GM12878 (cell line): Measurements from ENCODE around the gene HMGCLL1.

Source experiments
- RBBP5 ChIP-seq: fragments of 200-600 bp; sonication (generic); conservative IDR thresholded peaks from 2 replicates; pipeline ENCODE4 v1.6.1; 2016
- SMARCA5 ChIP-seq: fragments of 450-650 bp; IDR thresholded peaks from 2 replicates; pipeline ENCODE4 v1.6.1; 2017; ENCODE audit warnings: mild to moderate bottlenecking

DNA sequence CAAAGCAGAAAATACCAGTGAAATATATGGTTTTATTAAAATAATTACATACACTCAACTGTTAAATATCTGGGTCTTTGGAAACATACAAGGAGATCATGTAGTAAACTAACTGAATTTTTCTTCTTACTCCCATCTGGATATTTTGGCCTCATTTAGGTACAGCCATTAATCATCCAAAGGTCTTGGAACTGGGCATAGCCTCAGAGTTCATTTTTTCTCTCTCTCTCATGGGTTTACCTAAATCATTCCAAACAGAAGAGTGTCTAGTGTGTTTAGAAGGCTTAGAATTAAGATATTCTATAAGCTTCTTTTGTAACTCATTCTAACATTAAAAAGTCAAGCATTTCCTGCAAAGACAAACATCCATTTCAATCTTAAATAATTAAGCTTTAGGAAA, 79.4 kb downstream of the HMGCLL1 start:
- TF ChIP-seq SMARCA5 (no peak), RBBP5 (no peak)
